Left lung (tissue), 10 donors: Measurements from ENCODE around the gene CALML5. TPM values are rescaled to one million over a fixed set of nuclear protein-coding genes. Genes with fewer than 3 reads are reported as not detected.

Source experiments
- ATAC-seq: fragments of 200-7000 bp; cut with Tn5 transposase; one replicate; pipeline ENCODE4 v1.9.1; 2020; ENCODE audit warnings: moderate library complexity
- DNase-seq, 4 donors: peaks; one replicate each; pipeline ENCODE4 v3.0.0-alpha.2; 2013 to 2020
- H3K27ac ChIP-seq, 2 donors: fragments of 200-600 bp; sonication (generic) in 1 of 2; one replicate each; pipeline versions ENCODE4 v1.5.0 to v1.8.0; 2020 to 2021
- H3K27me3 ChIP-seq, 2 donors: fragments of 200-600 bp; sonication (generic) in 1 of 2; one replicate each; pipeline versions ENCODE4 v1.5.0 to v1.8.0; 2020 to 2021
- H3K36me3 ChIP-seq, 2 donors: fragments of 200-600 bp; sonication (generic) in 1 of 2; one replicate each; pipeline versions ENCODE4 v1.5.0 to v1.8.0; 2020 to 2021
- H3K4me1 ChIP-seq, 2 donors: fragments of 200-600 bp; one replicate each; pipeline ENCODE4 v1.8.0; 2021
- H3K4me3 ChIP-seq, 2 donors: fragments of 200-600 bp; sonication (generic) in 1 of 2; one replicate each; pipeline versions ENCODE4 v1.5.0 to v1.8.0; 2020 to 2021; ENCODE audit warnings: mild to moderate bottlenecking in 1 of 2
- H3K9me3 ChIP-seq, 2 donors: fragments of 200-600 bp; sonication (generic) in 1 of 2; one replicate each; pipeline versions ENCODE4 v1.5.0 to v1.8.0; 2020 to 2021
- CTCF ChIP-seq, 2 donors: fragments of 200-600 bp; sonication (generic) in 1 of 2; IDR thresholded peaks; one replicate each; pipeline versions ENCODE4 v1.5.0 to v1.8.0; 2021; ENCODE audit warnings: antibody characterized with exemption in 2 of 2
- intact Hi-C, 2 donors: fragments of 100-400 bp; cut with DNase I; formaldehyde crosslinking; loops; one replicate each; pipeline versions ENCODE4 v1.11.2 to v1.14.2; 2022
- polyA plus RNA-seq, 6 donors: library from polyadenylated mRNA; unstranded; fragments of 120-200 nt; gene quantifications; one replicate each; pipeline ENCODE4 v1.2.1, GENCODE V29; 2013; ENCODE audit not compliant: insufficient read length in 6 of 6
- total RNA-seq, 2 donors: library from RNA; stranded (reverse); fragmentation: NEBNext Ultra II Directional; extraction: Animal tissue kit (Norgen Biotek cat#: 25700); gene quantifications; one replicate each; pipeline ENCODE4 v1.2.1, GENCODE V29; 2021
- donor health status: DM: no; HTN: yes; CAD: no.
- donor health status: DM: no; HTN: no; CAD: no.

The CALML5 gene
- total and polyA plus RNA-seq, 8 donors: not detected

- TF ChIP-seq CTCF (IDR thresholded peaks at IDR 0.05): no peak
- Histone ChIP-seq H3K27me3 (no peaks in the 10 kb centered on the region), H3K36me3 (no peaks in the 10 kb centered on the region), H3K4me3 (no peak overlapping the region), H3K9me3 (no peaks in the 10 kb centered on the region), H3K27ac (no peak overlapping the region), H3K4me1 (no peaks in the 10 kb centered on the region)
- intact Hi-C loops: no loop called here
- ATAC-seq (no peak), DNase-seq (peak in 1 of 4 donors; percentile 31)
Observed at GRCh38 chr10:5485948-5486852, 13.2 kb downstream of the CALML5 start.

GRCh38 chr10:5485290-5485689 is 14.1 kb downstream of the CALML5 start:
- no peak for TF ChIP-seq CTCF (IDR thresholded peaks at IDR 0.05)
- no peaks in the 10 kb centered on the region for H3K36me3 ChIP-seq

GRCh38 chr10:5484205-5484604 is 15.2 kb downstream of the CALML5 start:
- no peaks in the 10 kb centered on the region for H3K36me3 ChIP-seq
- no peak for ATAC-seq
- no peak overlapping the region for H3K4me3 ChIP-seq
- H3K27ac ChIP-seq: no peak overlapping the region
- no peak for TF ChIP-seq CTCF (IDR thresholded peaks at IDR 0.05)
- no peaks in the 10 kb centered on the region for H3K4me1 ChIP-seq
- DNase-seq: no peak
- H3K9me3 ChIP-seq: no peaks in the 10 kb centered on the region
- H3K27me3 ChIP-seq: no peaks in the 10 kb centered on the region
- intact Hi-C loops: no loop called here

More at GRCh38 chr10:5485290-5485689, 14.1 kb downstream of the CALML5 start:
- Histone ChIP-seq H3K9me3 (no peaks in the 10 kb centered on the region), H3K4me3 (no peak overlapping the region), H3K4me1 (no peaks in the 10 kb centered on the region), H3K27me3 (no peaks in the 10 kb centered on the region), H3K27ac (no peak overlapping the region)
- intact Hi-C loops: no loop called here
- no peak for ATAC-seq
- DNase-seq: no peak

GRCh38 chr10:5482016-5482415 is 17.4 kb downstream of the CALML5 start:
- ATAC-seq: no peak
- Histone ChIP-seq H3K36me3 (no peaks in the 10 kb centered on the region), H3K4me1 (no peaks in the 10 kb centered on the region), H3K27me3 (no peaks in the 10 kb centered on the region), H3K9me3 (no peaks in the 10 kb centered on the region), H3K27ac (no peak overlapping the region), H3K4me3 (no peak overlapping the region)
- intact Hi-C loops: no loop called here
- DNase-seq: peak in 1 of 4 donors; percentile 39
- TF ChIP-seq CTCF (IDR thresholded peaks at IDR 0.05): no peak

GRCh38 chr10:5481121-5481520 is 18.2 kb downstream of the CALML5 start:
- ATAC-seq: no peak
- Histone ChIP-seq H3K27ac (no peak overlapping the region), H3K36me3 (no peaks in the 10 kb centered on the region), H3K27me3 (no peaks in the 10 kb centered on the region), H3K4me3 (no peak overlapping the region), H3K9me3 (no peaks in the 10 kb centered on the region), H3K4me1 (no peaks in the 10 kb centered on the region)
- peak in 1 of 4 donors; percentile 55 for DNase-seq
- no peak for TF ChIP-seq CTCF (IDR thresholded peaks at IDR 0.05)
- intact Hi-C loops: no loop called here
